Liver (tissue), 9 donors: ENCODE data around the gene DPP6. TPM values are rescaled to one million over a fixed set of nuclear protein-coding genes. Genes with fewer than 3 reads are reported as not detected.

Source experiments
- DNase-seq: peaks from one replicate; pipeline ENCODE4 v3.0.0-alpha.2; 2017; ENCODE audit warnings: low spot score
- H3K27ac ChIP-seq, 2 donors: one replicate each; pipeline ENCODE4 v1.7.0; 2013; ENCODE audit warnings: inconsistent platforms in 2 of 2, low read length in 2 of 2, control low read depth in 1 of 2, low read depth in 1 of 2, mild to moderate bottlenecking in 1 of 2
- H3K27me3 ChIP-seq, 4 donors: one replicate each; pipeline versions ENCODE4 v1.6.1 to v1.7.0; 2013; ENCODE audit warnings: low read length in 3 of 4, inconsistent platforms in 1 of 4, mild to moderate bottlenecking in 1 of 4, moderate library complexity in 1 of 4; ENCODE audit not compliant: control insufficient read depth in 4 of 4, insufficient read depth in 4 of 4
- H3K36me3 ChIP-seq, 4 donors: one replicate each; pipeline versions ENCODE4 v1.6.1 to v1.7.0; 2013; ENCODE audit warnings: low read length in 3 of 4, mild to moderate bottlenecking in 3 of 4, low read depth in 1 of 4, moderate library complexity in 1 of 4; ENCODE audit not compliant: control insufficient read depth in 4 of 4, insufficient read depth in 3 of 4
- H3K4me1 ChIP-seq, 4 donors: one replicate each; pipeline versions ENCODE4 v1.6.1 to v1.7.0; 2013; ENCODE audit warnings: low read length in 3 of 4, mild to moderate bottlenecking in 3 of 4, moderate library complexity in 1 of 4; ENCODE audit not compliant: control insufficient read depth in 4 of 4, insufficient read depth in 4 of 4
- H3K4me3 ChIP-seq, 3 donors: one replicate each; pipeline versions ENCODE4 v1.6.1 to v1.7.0; 2013; ENCODE audit warnings: low read length in 3 of 3, control low read depth in 1 of 3, low read depth in 1 of 3, mild to moderate bottlenecking in 1 of 3
- H3K9ac ChIP-seq, 2 donors: one replicate each; pipeline ENCODE4 v1.7.0; 2013; ENCODE audit warnings: low read length in 2 of 2, mild to moderate bottlenecking in 2 of 2, moderate library complexity in 2 of 2, control low read depth in 1 of 2, low read depth in 1 of 2
- H3K9me3 ChIP-seq, 4 donors: one replicate each; pipeline versions ENCODE4 v1.6.1 to v1.7.0; 2013; ENCODE audit warnings: low read length in 3 of 4; ENCODE audit not compliant: control insufficient read depth in 4 of 4
- EGR1 ChIP-seq, 2 donors: IDR thresholded peaks; 2 replicates each; pipeline ENCODE4 v1.6.1; 2016 to 2018; ENCODE audit warnings: antibody characterized with exemption in 2 of 2, low read depth in 2 of 2
- GABPA ChIP-seq, 2 donors: IDR thresholded peaks in 1 of 2; conservative IDR thresholded peaks in 1 of 2; 2 replicates each; pipeline ENCODE4 v1.6.1; 2016; ENCODE audit warnings: antibody characterized with exemption in 2 of 2, mild to moderate bottlenecking in 1 of 2, moderate library complexity in 1 of 2
- HNF4A ChIP-seq, 2 donors: conservative IDR thresholded peaks; 2 replicates each; pipeline ENCODE4 v1.6.1; 2016; ENCODE audit warnings: antibody characterized with exemption in 2 of 2, mild to moderate bottlenecking in 2 of 2
- HNF4G ChIP-seq: IDR thresholded peaks from 2 replicates; pipeline ENCODE4 v1.6.1; 2016; ENCODE audit warnings: antibody characterized with exemption
- JUND ChIP-seq, 2 donors: IDR thresholded peaks; 2 replicates each; pipeline ENCODE4 v1.6.1; 2016; ENCODE audit warnings: antibody characterized with exemption in 2 of 2
- MAX ChIP-seq: IDR thresholded peaks from 2 replicates; pipeline ENCODE4 v1.6.1; 2016; ENCODE audit warnings: antibody characterized with exemption
- NR2F2 ChIP-seq: IDR thresholded peaks from 2 replicates; pipeline ENCODE4 v1.6.1; 2016; ENCODE audit warnings: antibody characterized with exemption
- SP1 ChIP-seq: IDR thresholded peaks from 2 replicates; pipeline ENCODE4 v1.6.1; 2018; ENCODE audit warnings: antibody characterized with exemption, mild to moderate bottlenecking
- TAF1 ChIP-seq: conservative IDR thresholded peaks from 2 replicates; pipeline ENCODE4 v1.6.1; 2016; ENCODE audit warnings: antibody characterized with exemption, mild to moderate bottlenecking
- ZBTB33 ChIP-seq: IDR thresholded peaks from 2 replicates; pipeline ENCODE4 v1.6.1; 2016; ENCODE audit warnings: antibody characterized with exemption
- WGBS: extraction: QIAGEN DNeasy Blood & Tissue Kit; methylation state at CpG from one replicate; pipeline ENCODE4 v1.1.7; 2013; 5-methylcytosine and 5-hydroxymethylcytosine counted together
- polyA plus RNA-seq, 2 donors: library from polyadenylated mRNA; stranded (reverse) in 1 of 2; unstranded in 1 of 2; fragments of 200-250 nt in 1 of 2; fragments of >200 nt in 1 of 2; fragmentation: Nextera tagmentation in 1 of 2; extraction: Ambion mirVana in 1 of 2; gene quantifications; one replicate each; pipeline versions ENCODE4 v1.2.1 to v1.2.3, GENCODE V29; 2013 to 2015
- total RNA-seq, 2 donors: library from RNA; depleted of rRNA; stranded (reverse); fragments of >200 nt; gene quantifications; one replicate each; pipeline ENCODE4 v1.2.3, GENCODE V29; 2014
- donor health status: healthy.
- donor health status: healthy.
- donor health status: healthy.
- donor health status: healthy.
- donor health status: healthy.

The DPP6 gene
- total and polyA plus RNA-seq, 4 donors, result 0.01 TPM; not detected in 3

GRCh38 chr7:154858836-154859537 lies 806.8 kb downstream of the DPP6 start (continued):
- TF ChIP-seq HNF4A (conservative IDR thresholded peaks at IDR 0.05) (no peak), TAF1 (no peak)

- no peaks in the 10 kb centered on the region for H3K4me1 ChIP-seq
- no peak overlapping the region for H3K9ac ChIP-seq
- no peak overlapping the region for H3K4me3 ChIP-seq
- no peaks in the 10 kb centered on the region for H3K9me3 ChIP-seq
- H3K27ac ChIP-seq, result no peak overlapping the region
- no peak for DNase-seq
- 88% methylated on average over 21 of the region's 21 CpGs for WGBS
- TF ChIP-seq JUND (IDR thresholded peaks at IDR 0.05) (no peak), EGR1 (IDR thresholded peaks at IDR 0.05; ENCODE audit: low read depth in 2 of 2) (no peak), GABPA (IDR thresholded peaks at IDR 0.05 in 1 of 2, conservative IDR thresholded peaks at IDR 0.05 in 1 of 2) (no peak), HNF4A (conservative IDR thresholded peaks at IDR 0.05) (no peak)
- H3K27me3 ChIP-seq, result no peaks in the 10 kb centered on the region
- no peaks in the 10 kb centered on the region for H3K36me3 ChIP-seq
Measured at GRCh38 chr7:154859747-154860620, 807.8 kb downstream of the DPP6 start.

- no peak for DNase-seq
- Histone ChIP-seq H3K27ac (no peak overlapping the region), H3K9me3 (peaks cover 0 to 1% (median 0%) of the 10 kb centered on the region in 4 donors), H3K4me1 (no peaks in the 10 kb centered on the region), H3K36me3 (no peaks in the 10 kb centered on the region), H3K4me3 (no peak overlapping the region), H3K27me3 (no peaks in the 10 kb centered on the region), H3K9ac (no peak overlapping the region)
- WGBS, result 92% methylated on average over 7 of the region's 7 CpGs
- no peak for TF ChIP-seq MAX
- no peak for TF ChIP-seq ZBTB33
- TF ChIP-seq NR2F2, result no peak
- no peak for TF ChIP-seq HNF4G
Measured at GRCh38 chr7:154860621-154861375, 808.6 kb downstream of the DPP6 start.

GRCh38 chr7:154861589-154861988 lies 809.4 kb downstream of the DPP6 start:
- Histone ChIP-seq H3K4me1 (no peaks in the 10 kb centered on the region), H3K4me3 (no peak overlapping the region), H3K27me3 (peaks cover 0 to 5% (median 2%) of the 10 kb centered on the region in 4 donors), H3K27ac (no peak overlapping the region), H3K36me3 (no peaks in the 10 kb centered on the region), H3K9me3 (peaks cover 0 to 4% (median 0%) of the 10 kb centered on the region in 4 donors), H3K9ac (no peak overlapping the region)
- no peak for TF ChIP-seq SP1
- no peak for TF ChIP-seq HNF4A (conservative IDR thresholded peaks at IDR 0.05)
- no peak for TF ChIP-seq NR2F2
- no peak for TF ChIP-seq EGR1 (IDR thresholded peaks at IDR 0.05; ENCODE audit: low read depth in 2 of 2)
- DNase-seq, result no peak
- 65% methylated on average over 5 of the region's 5 CpGs for WGBS
